ENCODE measurements around the gene HK1.

GRCh38 chr10:69446650-69447151 is 168.4 kb downstream of the HK1 start:
- TF ChIP-seq CTCF (IDR thresholded peaks at IDR 0.05; ENCODE audit: insufficient read depth, low read depth, low read length): no peak
- TF ChIP-seq EZH2 (IDR thresholded peaks at IDR 0.05; ENCODE audit: insufficient read depth, low read length): no peak

Data from astrocyte (in vitro differentiated cells and primary cell).